K562 (cell line): ENCODE results near the gene KLC1.

Experiments used
- CTCF ChIP-seq, 3 experiments: IDR thresholded peaks in 2 of 3; conservative IDR thresholded peaks in 1 of 3; 2 replicates each; pipeline ENCODE4 v1.5.1; 2011 to 2012; ENCODE audit warnings: low read length in 3 of 3, mild to moderate bottlenecking in 3 of 3, control low read depth in 2 of 3, improper control_type of control experiment in 1 of 3, inconsistent platforms in 1 of 3, low read depth in 1 of 3, mixed read lengths in 1 of 3, moderate library complexity in 1 of 3; ENCODE audit not compliant: insufficient read depth in 2 of 3
- NFYB ChIP-seq: IDR thresholded peaks from 2 replicates; pipeline ENCODE4 v1.6.1; 2011; ENCODE audit warnings: mild to moderate bottlenecking, moderate library complexity; ENCODE audit not compliant: insufficient read length; ENCODE audit errors: extremely low read depth
- POLR2AphosphoS5 ChIP-seq: IDR thresholded peaks from 2 replicates; pipeline ENCODE4 v1.6.1; 2011; ENCODE audit warnings: mild to moderate bottlenecking, low read depth, low read length, moderate library complexity; ENCODE audit not compliant: control insufficient read depth, insufficient read depth
- SMARCC2 ChIP-seq: fragments of 450-650 bp; IDR thresholded peaks from 2 replicates; pipeline ENCODE4 v1.6.1; 2017; ENCODE audit warnings: antibody characterized with exemption, moderate library complexity, mild to moderate bottlenecking, low read depth
- SREBF1 ChIP-seq: fragments of 150-350 bp; IDR thresholded peaks from 2 replicates; pipeline ENCODE4 v1.6.1; 2014; ENCODE audit warnings: antibody characterized with exemption, low read depth, low read length, borderline replicate concordance
- TF ChIP-seq, protein P1 (sequence below): fragments of 250-450 bp; sonication (Bioruptor Pico); IDR thresholded peaks from 2 replicates; pipeline ENCODE4 v1.5.1; 2021; ENCODE audit warnings: mild to moderate bottlenecking

- TF ChIP-seq SREBF1 = no peak
- no peak for TF ChIP-seq NFYB
- TF ChIP-seq, protein P1, sequence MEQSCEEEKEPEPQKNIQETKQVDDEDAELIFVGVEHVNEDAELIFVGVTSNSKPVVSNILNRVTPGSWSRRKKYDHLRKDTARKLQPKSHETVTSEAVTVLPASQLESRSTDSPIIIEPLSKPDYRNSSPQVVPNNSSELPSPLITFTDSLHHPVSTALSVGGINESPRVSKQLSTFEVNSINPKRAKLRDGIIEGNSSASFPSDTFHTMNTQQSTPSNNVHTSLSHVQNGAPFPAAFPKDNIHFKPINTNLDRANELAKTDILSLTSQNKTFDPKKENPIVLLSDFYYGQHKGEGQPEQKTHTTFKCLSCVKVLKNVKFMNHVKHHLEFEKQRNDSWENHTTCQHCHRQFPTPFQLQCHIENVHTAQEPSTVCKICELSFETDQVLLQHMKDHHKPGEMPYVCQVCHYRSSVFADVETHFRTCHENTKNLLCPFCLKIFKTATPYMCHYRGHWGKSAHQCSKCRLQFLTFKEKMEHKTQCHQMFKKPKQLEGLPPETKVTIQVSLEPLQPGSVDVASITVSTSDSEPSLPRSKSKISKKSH (CRISPR knock-in tag) = no peak
- no peak for TF ChIP-seq CTCF (IDR thresholded peaks at IDR 0.05 in 2 of 3, conservative IDR thresholded peaks at IDR 0.05 in 1 of 3; ENCODE audit: insufficient read depth in 2 of 3, low read depth in 1 of 3, low read length in 3 of 3)
- no peak for TF ChIP-seq POLR2AphosphoS5
- no peak for TF ChIP-seq SMARCC2
These were observed 39.1 kb downstream of the KLC1 start for GRCh38 chr14:103668117-103668516.
